ENCODE measurements around the gene CABP5. TPM values are rescaled to one million over a fixed set of nuclear protein-coding genes. Genes with fewer than 3 reads are reported as not detected.
A peak's percentile ranks its signal among the peaks of the same experiment; 100 is the strongest.

CABP5 gene
- total RNA-seq, 2 experiments from 2014 or later = not detected

DNA sequence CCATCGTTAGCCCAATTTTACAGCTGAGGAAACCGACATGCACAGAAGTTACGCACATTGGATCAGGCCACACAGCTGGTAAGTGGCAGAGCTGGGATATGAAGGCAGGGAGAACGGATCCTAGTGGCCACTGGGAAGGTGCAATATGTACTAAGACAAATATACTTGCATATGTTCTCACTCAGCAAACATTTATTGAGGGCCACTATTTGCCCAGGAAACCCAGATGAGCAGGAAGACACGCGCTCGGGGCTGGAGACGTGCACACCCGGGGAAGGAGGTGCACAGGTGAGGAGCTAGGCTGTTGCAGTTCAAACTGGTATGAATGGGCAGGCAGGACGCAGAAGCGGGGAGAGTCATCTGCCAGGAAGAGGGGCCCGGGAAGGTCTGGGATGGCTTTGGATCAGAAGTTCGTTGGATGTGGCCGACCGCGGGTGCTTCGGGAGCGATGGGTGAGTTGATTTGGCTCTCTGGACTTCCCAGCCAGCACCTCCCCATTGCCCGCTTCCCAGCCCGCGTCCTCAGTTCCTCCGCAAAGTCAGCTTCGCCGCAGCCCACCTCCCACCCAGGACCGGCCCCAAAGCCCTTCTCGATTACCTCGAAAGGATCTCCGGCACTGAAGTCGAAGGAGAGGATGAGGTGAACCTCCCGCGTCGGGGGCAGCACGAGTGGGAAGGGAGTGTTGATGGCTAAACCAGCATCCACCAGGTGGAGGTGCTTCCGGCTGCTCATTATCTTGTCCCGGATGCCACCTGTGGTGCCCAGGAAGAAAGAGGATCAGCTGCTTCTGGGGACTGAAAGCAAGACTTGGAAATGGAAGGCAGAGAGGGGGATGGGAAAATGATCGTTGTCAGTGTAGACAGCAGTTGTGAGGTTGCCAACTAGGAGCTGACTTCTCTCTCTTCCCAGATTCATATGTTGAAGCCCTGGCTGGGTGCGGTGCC is 17.8 kb upstream of the CABP5 start:
- no peak for ATAC-seq
- CTCF ChIA-PET = interaction anchor here (1.3 kb wide), 1 partner anchor 99 kb away, joined by 5 read pairs; no protein-coding TSS in a partner anchor

GRCh38 chr19:48060381-48060780 is 16.5 kb upstream of the CABP5 start:
- CTCF ChIA-PET = no interaction called here
- no peak overlapping the region for H3K4me3 Mint-ChIP-seq
- POLR2A ChIA-PET = no interaction called here
- no peaks in the 10 kb centered on the region for H3K9me3 Mint-ChIP-seq (ENCODE audit: low read depth)
- no peaks in the 10 kb centered on the region for H3K27me3 Mint-ChIP-seq
- H3K36me3 Mint-ChIP-seq (ENCODE audit: low read depth) = no peaks in the 10 kb centered on the region
- DNase-seq (no peak), ATAC-seq (no peak)
- no peak overlapping the region for H3K27ac Mint-ChIP-seq
- no peaks in the 10 kb centered on the region for H3K4me1 Mint-ChIP-seq
- intact Hi-C loops (cut with DNase I, micrococcal nuclease) = no loop called here

More for the DNA sequence above, 17.8 kb upstream of the CABP5 start:
- Mint-ChIP-seq H3K4me1 (no peaks in the 10 kb centered on the region), H3K4me3 (no peak overlapping the region), H3K9me3 (ENCODE audit: low read depth) (no peaks in the 10 kb centered on the region), H3K36me3 (ENCODE audit: low read depth) (no peaks in the 10 kb centered on the region), H3K27me3 (no peaks in the 10 kb centered on the region), H3K27ac (no peak overlapping the region)
- DNase-seq = no peak
- intact Hi-C loops (cut with DNase I, micrococcal nuclease) = no loop called here
- POLR2A ChIA-PET = no interaction called here

DNA sequence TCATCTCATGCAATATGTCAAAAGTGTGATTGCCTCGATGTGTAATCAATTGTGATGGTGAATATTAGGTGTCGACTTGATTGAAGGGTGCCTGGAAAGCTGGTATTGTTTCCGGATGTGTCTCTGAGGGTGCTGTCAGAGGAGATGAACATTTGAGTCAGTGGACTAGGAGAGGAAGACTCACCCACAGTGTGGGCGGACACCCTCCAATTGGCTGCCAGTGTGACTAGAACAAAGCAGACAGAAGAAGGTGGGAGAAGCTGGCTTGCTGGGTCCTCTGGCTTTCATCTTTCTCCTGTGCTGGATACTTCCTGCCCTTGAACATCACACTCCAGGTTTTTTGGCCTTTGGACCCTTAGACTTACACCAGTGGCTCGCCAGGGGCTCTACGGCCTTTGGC is 15.5 kb upstream of the CABP5 start:
- CTCF ChIA-PET = interaction anchor here (0.6 kb wide), 2 partner anchors 16 to 66 kb away, joined by 3 read pairs; no protein-coding TSS in a partner anchor

GRCh38 chr19:48053856-48054255 is 10.0 kb upstream of the CABP5 start:
- H3K27me3 Mint-ChIP-seq = no peaks in the 10 kb centered on the region
- CTCF ChIA-PET = interaction anchor here (0.6 kb wide), 1 partner anchor 178 kb away, joined by 3 read pairs; no protein-coding TSS in a partner anchor
- POLR2A ChIA-PET = no interaction called here
- ATAC-seq (no peak), DNase-seq (no peak)
- intact Hi-C loops (cut with DNase I, micrococcal nuclease) = no loop called here
- H3K4me3 Mint-ChIP-seq = no peak overlapping the region
- H3K27ac Mint-ChIP-seq = no peak overlapping the region
- peaks cover 4% of the 10 kb centered on the region for H3K36me3 Mint-ChIP-seq (ENCODE audit: low read depth)
- no peaks in the 10 kb centered on the region for H3K4me1 Mint-ChIP-seq
- no peaks in the 10 kb centered on the region for H3K9me3 Mint-ChIP-seq (ENCODE audit: low read depth)

More for the DNA sequence above, 15.5 kb upstream of the CABP5 start:
- no peak for ATAC-seq
- Mint-ChIP-seq H3K27me3 (no peaks in the 10 kb centered on the region), H3K4me1 (no peaks in the 10 kb centered on the region), H3K27ac (no peak overlapping the region), H3K9me3 (ENCODE audit: low read depth) (no peaks in the 10 kb centered on the region), H3K36me3 (ENCODE audit: low read depth) (no peaks in the 10 kb centered on the region), H3K4me3 (no peak overlapping the region)
- POLR2A ChIA-PET = interaction anchor here (0.6 kb wide), 2 partner anchors 199 to 207 kb away, joined by 6 to 11 read pairs; no protein-coding TSS in a partner anchor
- intact Hi-C loops (cut with DNase I, micrococcal nuclease) = no loop called here
- DNase-seq = peak; percentile 38

DNA sequence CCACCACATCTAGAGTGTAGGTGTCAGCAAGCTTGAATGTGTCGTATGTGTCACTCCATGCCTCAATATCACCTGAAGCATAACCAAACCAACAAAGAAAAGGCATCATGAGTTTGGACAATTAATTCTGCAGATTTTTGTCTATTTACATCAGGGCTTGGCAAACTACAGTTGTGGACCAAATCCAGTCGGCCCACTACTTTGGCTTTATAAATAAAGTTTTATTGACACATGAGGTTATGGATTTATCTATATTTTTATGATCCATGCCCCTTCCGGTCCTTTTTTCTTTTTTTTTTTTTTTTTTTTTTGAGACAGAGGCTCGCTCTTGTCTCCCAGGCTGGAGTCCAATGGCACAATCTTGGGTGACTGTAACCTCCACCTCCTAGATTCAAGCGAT is 9.2 kb upstream of the CABP5 start:
- DNase-seq = no peak
- H3K9me3 Mint-ChIP-seq (ENCODE audit: low read depth) = no peaks in the 10 kb centered on the region
- POLR2A ChIA-PET = no interaction called here
- ATAC-seq = no peak
- H3K27ac Mint-ChIP-seq = no peak overlapping the region
- H3K36me3 Mint-ChIP-seq (ENCODE audit: low read depth) = peaks cover 4% of the 10 kb centered on the region
- intact Hi-C loops (cut with DNase I, micrococcal nuclease) = no loop called here
- H3K4me1 Mint-ChIP-seq = no peaks in the 10 kb centered on the region
- no peaks in the 10 kb centered on the region for H3K27me3 Mint-ChIP-seq
- no peak overlapping the region for H3K4me3 Mint-ChIP-seq
- CTCF ChIA-PET = interaction anchor here (0.6 kb wide), 1 partner anchor 177 kb away, joined by 3 read pairs; no protein-coding TSS in a partner anchor

DNA sequence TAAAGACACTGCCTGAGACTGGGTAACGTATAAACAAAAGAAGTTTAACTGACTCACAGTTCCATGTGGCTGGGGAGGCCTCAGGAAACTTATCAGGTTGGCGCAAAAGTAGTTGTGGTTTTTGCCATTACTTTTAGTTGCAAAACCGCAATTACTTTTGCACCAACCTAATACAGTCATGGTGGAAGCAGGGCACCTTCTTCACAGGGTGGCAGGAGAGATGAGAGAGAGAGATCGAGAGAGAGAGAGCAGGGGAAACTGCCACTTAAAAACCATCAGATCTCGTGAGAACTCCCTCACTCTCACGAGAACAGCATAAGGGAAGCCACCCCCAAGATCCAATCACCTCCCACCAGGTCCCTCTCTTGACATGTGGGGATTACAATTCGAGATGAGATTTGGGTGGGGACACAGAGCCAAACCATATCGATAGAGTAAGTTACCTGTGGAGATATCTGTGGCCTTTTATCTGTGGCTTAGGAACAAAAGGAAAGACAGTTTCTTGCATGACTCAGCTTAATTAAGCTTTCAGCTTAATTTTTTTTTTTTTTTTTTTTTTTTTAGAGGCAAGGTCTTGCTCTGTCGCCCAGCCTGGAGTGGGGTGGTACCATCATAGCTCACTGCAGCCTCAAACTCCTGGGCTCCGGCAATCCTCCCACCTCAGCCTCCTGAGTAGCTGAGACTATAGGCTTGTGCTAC is 7.6 kb upstream of the CABP5 start:
- Mint-ChIP-seq H3K27me3 (no peaks in the 10 kb centered on the region), H3K4me1 (no peaks in the 10 kb centered on the region), H3K4me3 (no peak overlapping the region), H3K27ac (no peak overlapping the region), H3K9me3 (ENCODE audit: low read depth) (no peaks in the 10 kb centered on the region), H3K36me3 (ENCODE audit: low read depth) (peaks cover 4% of the 10 kb centered on the region)
- intact Hi-C loops (cut with DNase I, micrococcal nuclease) = no loop called here
- ATAC-seq (no peak), DNase-seq (no peak)
- ChIA-PET CTCF (no interaction called here), POLR2A (no interaction called here)

- ChIA-PET CTCF (no interaction called here), POLR2A (interaction anchor here (0.6 kb wide), 1 partner anchor 159 kb away, joined by 3 read pairs; no protein-coding TSS in a partner anchor)
- no peaks in the 10 kb centered on the region for H3K4me1 Mint-ChIP-seq
- H3K36me3 Mint-ChIP-seq (ENCODE audit: low read depth) = no peaks in the 10 kb centered on the region
- intact Hi-C loops (cut with DNase I, micrococcal nuclease) = no loop called here
- H3K9me3 Mint-ChIP-seq (ENCODE audit: low read depth) = peaks cover 2% of the 10 kb centered on the region
- ATAC-seq = no peak
- peaks cover 25% of the 10 kb centered on the region for H3K27me3 Mint-ChIP-seq
- H3K4me3 Mint-ChIP-seq = no peak overlapping the region
- no peak for DNase-seq
- H3K27ac Mint-ChIP-seq = no peak overlapping the region
These were observed 682 bp upstream of the CABP5 start for GRCh38 chr19:48044561-48044960.

GRCh38 chr19:48041877-48042580 is 1.9 kb downstream of the CABP5 start:
- Mint-ChIP-seq H3K4me1 (no peaks in the 10 kb centered on the region), H3K4me3 (no peak overlapping the region), H3K27me3 (peaks cover 32% of the 10 kb centered on the region), H3K36me3 (ENCODE audit: low read depth) (no peaks in the 10 kb centered on the region), H3K9me3 (ENCODE audit: low read depth) (peaks cover 2% of the 10 kb centered on the region), H3K27ac (no peak overlapping the region)
- DNase-seq (no peak), ATAC-seq (no peak)
- ChIA-PET CTCF (interaction anchor here (0.6 kb wide), 1 partner anchor 15 kb away, joined by 5 read pairs; no protein-coding TSS in a partner anchor), POLR2A (no interaction called here)
- intact Hi-C loops (cut with DNase I, micrococcal nuclease) = no loop called here

GRCh38 chr19:48036765-48037164 is 7.1 kb downstream of the CABP5 start:
- CTCF ChIA-PET = no interaction called here
- H3K4me3 Mint-ChIP-seq = no peak overlapping the region

GRCh38 chr19:48033604-48034003 is 10.3 kb downstream of the CABP5 start:
- peaks cover 29% of the 10 kb centered on the region for H3K27me3 Mint-ChIP-seq
- H3K9me3 Mint-ChIP-seq (ENCODE audit: low read depth) = peaks cover 7% of the 10 kb centered on the region
- POLR2A ChIA-PET = no interaction called here
- H3K4me3 Mint-ChIP-seq = no peak overlapping the region
- H3K27ac Mint-ChIP-seq = no peak overlapping the region
- H3K4me1 Mint-ChIP-seq = no peaks in the 10 kb centered on the region
- no peaks in the 10 kb centered on the region for H3K36me3 Mint-ChIP-seq (ENCODE audit: low read depth)
- no peak for DNase-seq
- CTCF ChIA-PET = interaction anchor here (0.8 kb wide), 1 partner anchor 1125 kb away, joined by 3 read pairs; no protein-coding TSS in a partner anchor
- intact Hi-C loops (cut with DNase I, micrococcal nuclease) = no loop called here
- ATAC-seq = no peak

More at GRCh38 chr19:48036765-48037164, 7.1 kb downstream of the CABP5 start:
- DNase-seq = no peak
- H3K4me1 Mint-ChIP-seq = no peaks in the 10 kb centered on the region
- peaks cover 7% of the 10 kb centered on the region for H3K9me3 Mint-ChIP-seq (ENCODE audit: low read depth)
- H3K27me3 Mint-ChIP-seq = peaks cover 41% of the 10 kb centered on the region
- POLR2A ChIA-PET = no interaction called here
- ATAC-seq = no peak
- H3K36me3 Mint-ChIP-seq (ENCODE audit: low read depth) = no peaks in the 10 kb centered on the region
- H3K27ac Mint-ChIP-seq = no peak overlapping the region
- intact Hi-C loops (cut with DNase I, micrococcal nuclease) = no loop called here

DNA sequence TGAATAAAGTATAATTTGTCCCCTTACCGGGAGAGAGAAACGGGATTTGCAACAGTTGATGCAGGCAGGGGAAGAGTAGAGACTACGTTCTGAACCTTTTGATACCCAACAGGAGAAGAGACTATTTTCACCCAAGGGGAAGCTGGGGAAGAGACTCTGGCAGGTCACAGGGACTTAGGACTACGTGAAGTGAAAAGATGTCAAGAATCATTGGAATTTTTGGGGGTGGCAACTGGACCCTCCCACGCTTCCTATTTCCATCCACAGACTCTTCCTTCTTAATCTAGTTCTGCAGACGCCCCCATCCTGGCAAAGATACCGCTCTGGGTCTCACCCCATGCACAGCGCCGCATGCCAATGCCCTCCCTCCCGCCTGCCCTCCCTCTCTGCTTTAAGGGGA is 13.8 kb downstream of the CABP5 start:
- POLR2A ChIA-PET = interaction anchor here (0.7 kb wide), 1 partner anchor 41 kb away, joined by 3 read pairs; no protein-coding TSS in a partner anchor
- no peaks in the 10 kb centered on the region for H3K9me3 Mint-ChIP-seq (ENCODE audit: low read depth)
- CTCF ChIA-PET = no interaction called here

More for the DNA sequence above, 13.8 kb downstream of the CABP5 start:
- intact Hi-C loops (cut with DNase I, micrococcal nuclease) = no loop called here
- ATAC-seq = no peak
- peaks cover 31% of the 10 kb centered on the region for H3K27me3 Mint-ChIP-seq
- no peak overlapping the region for H3K4me3 Mint-ChIP-seq
- no peak for DNase-seq
- H3K36me3 Mint-ChIP-seq (ENCODE audit: low read depth) = no peaks in the 10 kb centered on the region
- no peaks in the 10 kb centered on the region for H3K4me1 Mint-ChIP-seq
- H3K27ac Mint-ChIP-seq = no peak overlapping the region

Data from activated CD4-positive, alpha-beta T cell treated with anti-CD3 and anti-CD28 coated beads for 36 hours (primary cell).